Measurements from ENCODE around the gene TRIM7. TPM values are rescaled to one million over a fixed set of nuclear protein-coding genes. Genes with fewer than 3 reads are reported as not detected.
"Not testable (repeated sequence)": the region's sequence is repeated elsewhere in the genome, so short reads cannot be mapped to it uniquely, and the experiment has no call there.

TRIM7 gene
- total RNA-seq, 2 donors from 2014 or later, result 5.9 to 9.0 TPM

- peak in 1 of 2 donors; percentile 1 for ATAC-seq
- DNase-seq, result no peak
- intact Hi-C loops (cut with DNase I), result no loop called here
Measured at GRCh38 chr5:181217803-181218062, 12.7 kb upstream of the TRIM7 start.

GRCh38 chr5:181217111-181217802, 12.3 kb upstream of the TRIM7 start:
- intact Hi-C loops (cut with DNase I), result no loop called here
- peak; percentile 61 for DNase-seq
- ATAC-seq, result peak; percentile 31 to 45

GRCh38 chr5:181215997-181216989, 11.3 kb upstream of the TRIM7 start:
- ATAC-seq (no peak), DNase-seq (no peak)
- intact Hi-C loops (cut with DNase I), result no loop called here

DNA sequence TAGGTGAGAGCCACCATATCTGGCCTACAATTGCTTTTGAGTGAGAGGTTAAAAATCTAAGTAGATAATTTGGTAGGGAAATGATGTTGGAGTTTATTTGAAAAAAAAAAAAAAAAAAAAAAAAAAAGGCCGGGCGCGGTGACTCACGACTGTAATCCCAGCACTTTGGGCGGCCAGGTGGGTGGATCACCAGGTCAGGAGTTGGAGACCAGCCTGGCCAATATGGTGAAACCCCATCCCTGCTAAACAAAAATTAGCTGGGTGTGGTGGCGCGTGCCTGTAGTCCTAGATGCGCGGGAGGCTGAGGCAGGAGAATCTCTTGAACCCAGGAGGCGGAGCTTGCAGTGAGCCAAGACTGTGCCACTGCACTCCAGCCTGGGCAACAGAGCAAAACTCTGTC, 9.3 kb upstream of the TRIM7 start:
- intact Hi-C loops (cut with DNase I); ATAC-seq; DNase-seq: not testable (repeated sequence)

GRCh38 chr5:181212934-181213333, 7.9 kb upstream of the TRIM7 start:
- ATAC-seq (no peak), DNase-seq (no peak)
- intact Hi-C loops (cut with DNase I), result no loop called here

- intact Hi-C loops (cut with DNase I), result no loop called here
- ATAC-seq (peak in 1 of 2 donors; percentile 19), DNase-seq (no peak)
Measured at GRCh38 chr5:181212080-181212479, 7.1 kb upstream of the TRIM7 start.

DNA sequence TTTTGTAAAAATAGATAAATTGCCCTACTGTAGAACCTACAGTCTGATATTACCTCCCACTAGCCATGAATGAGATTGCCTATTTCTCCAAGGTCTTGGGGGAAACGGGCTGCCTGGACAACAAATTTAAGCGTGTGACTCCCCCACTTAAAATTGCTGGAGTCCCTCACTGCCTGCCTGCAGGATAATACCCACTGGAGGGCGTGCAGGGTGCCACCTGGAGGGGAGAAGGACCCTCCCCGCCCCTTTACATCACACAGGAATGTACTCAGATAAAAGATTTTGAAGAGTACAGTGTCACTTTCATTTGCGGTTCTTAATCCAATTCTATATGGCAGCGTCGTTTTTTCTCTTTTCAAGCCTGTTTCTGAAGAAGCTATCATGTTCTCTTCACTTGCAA, 6.2 kb upstream of the TRIM7 start:
- no peak for DNase-seq
- intact Hi-C loops (cut with DNase I), result no loop called here
- no peak for ATAC-seq

- DNase-seq; ATAC-seq; intact Hi-C loops (cut with DNase I): not testable (repeated sequence)
Measured at GRCh38 chr5:181210698-181211097, 5.7 kb upstream of the TRIM7 start.

DNA sequence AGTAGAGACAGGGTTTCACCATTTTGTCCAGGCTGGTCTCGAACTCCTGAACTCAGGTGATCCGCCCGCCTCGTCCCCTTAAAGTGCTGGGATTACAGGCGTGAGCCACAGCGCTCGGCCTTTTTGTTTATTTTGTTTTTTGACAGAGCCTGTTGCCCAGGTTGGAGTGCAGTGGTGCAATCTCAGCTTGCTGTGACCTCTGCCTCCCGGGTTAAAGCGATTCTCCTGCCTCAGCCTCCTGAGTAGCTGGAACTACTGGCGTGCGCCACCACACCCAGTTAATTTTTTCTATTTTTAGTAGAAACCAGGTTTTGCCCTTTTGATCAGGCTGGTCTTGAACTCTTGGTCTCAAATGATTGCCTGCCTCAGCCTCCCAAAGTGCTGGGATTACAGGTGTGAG, 5.2 kb upstream of the TRIM7 start:
- intact Hi-C loops (cut with DNase I); DNase-seq; ATAC-seq: not testable (repeated sequence)

GRCh38 chr5:181209006-181209405, 4.0 kb upstream of the TRIM7 start:
- DNase-seq; intact Hi-C loops (cut with DNase I); ATAC-seq: not testable (repeated sequence)

DNA sequence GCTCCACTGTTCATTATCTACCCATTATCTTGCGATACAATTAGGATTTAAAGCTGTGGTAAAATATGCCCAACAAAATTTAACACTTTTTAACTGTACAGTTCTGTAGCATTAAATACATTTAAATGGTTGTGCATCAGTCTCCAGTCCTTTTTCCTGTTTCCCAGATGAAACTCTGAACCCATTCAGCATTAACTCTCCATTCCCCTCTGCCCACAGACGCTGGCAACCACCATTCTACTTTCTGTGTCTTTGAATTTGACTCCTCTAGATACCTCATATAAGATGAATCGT, 2.9 kb upstream of the TRIM7 start:
- intact Hi-C loops (cut with DNase I), result no loop called here
- no peak for DNase-seq
- ATAC-seq, result no peak

- peak; percentile 38 to 59 for ATAC-seq
- intact Hi-C loops (cut with DNase I), result no loop called here
- DNase-seq, result peak; percentile 81
Measured at GRCh38 chr5:181207214-181207959, 2.4 kb upstream of the TRIM7 start.

- intact Hi-C loops (cut with DNase I), result loop anchor here in 1 of 2 donors (1.0 kb wide), 1 partner anchor 15 kb away; no protein-coding TSS in a partner anchor
- DNase-seq (peak; percentile 42), ATAC-seq (peak; percentile 17 to 23)
Measured at GRCh38 chr5:181205761-181206649, 1.0 kb upstream of the TRIM7 start.

GRCh38 chr5:181204113-181204825, 727 bp downstream of the TRIM7 start:
- ATAC-seq, result peak in 1 of 2 donors; percentile 0
- intact Hi-C loops (cut with DNase I), result no loop called here
- DNase-seq, result peak; percentile 42

GRCh38 chr5:181203777-181204112, 1.3 kb downstream of the TRIM7 start:
- no peak for ATAC-seq
- no peak for DNase-seq
- intact Hi-C loops (cut with DNase I), result no loop called here

GRCh38 chr5:181203093-181203711, 1.8 kb downstream of the TRIM7 start:
- intact Hi-C loops (cut with DNase I), result no loop called here
- DNase-seq, result no peak
- ATAC-seq, result no peak

DNA sequence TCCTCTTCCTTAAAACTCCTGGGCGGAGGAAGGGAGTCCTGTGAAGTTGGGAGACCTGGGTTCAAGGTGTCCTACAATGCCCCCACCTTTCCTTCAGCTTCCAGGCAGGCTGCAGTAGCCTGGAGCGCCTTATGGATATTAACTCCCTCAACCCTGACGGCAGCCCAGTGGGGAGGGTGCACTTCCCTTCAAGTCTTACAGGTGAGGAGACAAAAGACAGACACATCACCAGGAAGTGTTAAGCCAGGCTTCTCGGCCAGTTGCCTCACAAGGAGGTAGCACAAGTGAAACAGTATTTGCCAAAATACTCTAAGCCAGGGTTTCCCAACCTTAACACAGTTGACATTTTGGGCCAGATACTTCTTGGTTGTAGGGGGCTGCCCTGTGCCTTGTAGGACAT, 4.2 kb downstream of the TRIM7 start:
- intact Hi-C loops (cut with DNase I), result no loop called here
- no peak for ATAC-seq

More for the DNA sequence above, 4.2 kb downstream of the TRIM7 start:
- no peak for DNase-seq

Measured in left cardiac atrium (tissue), 4 donors.